ENCODE results near the gene ANXA4. TPM values are rescaled to one million over a fixed set of nuclear protein-coding genes. Genes with fewer than 3 reads are reported as not detected.

ANXA4 gene
- polyA plus RNA-seq = 121 TPM

DNA sequence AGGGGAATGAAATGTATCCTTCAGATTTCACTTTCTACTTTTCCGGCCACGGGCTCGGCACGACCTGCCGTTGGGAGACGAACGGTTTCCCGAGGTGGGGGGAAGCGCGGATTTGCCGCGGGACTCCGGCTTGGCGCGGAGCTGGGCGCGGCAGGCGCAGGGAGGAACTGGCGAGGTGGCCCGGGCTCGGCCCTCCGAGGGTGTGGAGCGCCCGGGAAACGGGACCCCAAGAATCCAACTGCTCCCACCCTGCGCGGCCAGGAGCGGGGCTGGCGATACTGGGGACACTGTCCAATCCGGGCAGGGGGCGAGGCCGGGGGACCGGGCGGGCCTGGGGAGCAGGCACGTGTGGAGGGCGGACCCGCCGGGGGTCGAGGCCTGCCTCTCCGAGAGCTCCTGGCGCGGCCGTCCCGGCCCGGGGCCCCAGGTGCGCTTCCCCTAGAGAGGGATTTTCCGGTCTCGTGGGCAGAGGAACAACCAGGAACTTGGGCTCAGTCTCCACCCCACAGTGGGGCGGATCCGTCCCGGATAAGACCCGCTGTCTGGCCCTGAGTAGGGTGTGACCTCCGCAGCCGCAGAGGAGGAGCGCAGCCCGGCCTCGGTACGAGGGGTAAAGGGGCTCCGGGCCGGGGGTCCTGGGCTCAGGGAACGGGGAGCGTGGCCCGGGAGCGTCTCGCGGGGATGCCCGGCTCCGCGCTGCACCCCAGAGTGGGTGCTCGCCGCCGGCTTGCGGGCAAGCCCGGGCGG is at the start of gene ANXA4:
Gene ANXA4, plus strand, starts transcription at position 560 of the 747 bp plus-strand sequence. CDS start 39,432 bp downstream, outside the sequence.
- Mint-ChIP-seq H3K27me3 (no peaks in the 10 kb centered on the region), H3K9me3 (no peaks in the 10 kb centered on the region), H3K36me3 (peaks cover under 1% of the 10 kb centered on the region), H3K4me3 (peak within 1 kb of the TSS; percentile 92 to 99 (median 96)), H3K4me1 (peaks cover 13 to 22% (median 21%) of the 10 kb centered on the region in 3 donors), H3K27ac (peak within 1 kb of the TSS; percentile 66 to 96 (median 92))

DNA sequence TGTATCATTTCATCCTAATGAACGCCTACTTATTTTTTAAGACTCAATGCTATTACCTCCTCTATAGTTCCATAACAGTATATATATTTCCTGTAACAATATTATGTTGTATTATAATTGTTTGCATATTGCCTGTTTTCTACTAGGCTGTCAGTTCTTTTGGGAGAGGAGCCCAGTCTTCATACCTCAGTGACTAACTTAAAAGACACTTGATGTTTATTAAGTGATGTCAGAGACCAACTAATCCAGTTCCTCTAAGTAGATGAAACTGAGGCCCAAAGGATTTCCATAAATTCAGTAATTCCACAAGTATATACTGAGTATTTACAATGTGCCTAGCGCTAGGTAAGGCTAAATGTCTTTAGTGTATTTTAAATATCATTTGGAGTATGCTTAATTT is 49.5 kb upstream of the ANXA4 start:
- peak overlapping the region in 1 of 3 donors; percentile 14 for H3K27ac Mint-ChIP-seq
- peaks cover 19 to 35% (median 29%) of the 10 kb centered on the region in 3 donors for H3K4me1 Mint-ChIP-seq
- peak overlapping the region in 1 of 4 donors; percentile 90 for H3K4me3 Mint-ChIP-seq
- H3K9me3 Mint-ChIP-seq = no peaks in the 10 kb centered on the region
- peaks cover 48% of the 10 kb centered on the region for H3K27me3 Mint-ChIP-seq
- peaks cover 2% of the 10 kb centered on the region for H3K36me3 Mint-ChIP-seq

DNA sequence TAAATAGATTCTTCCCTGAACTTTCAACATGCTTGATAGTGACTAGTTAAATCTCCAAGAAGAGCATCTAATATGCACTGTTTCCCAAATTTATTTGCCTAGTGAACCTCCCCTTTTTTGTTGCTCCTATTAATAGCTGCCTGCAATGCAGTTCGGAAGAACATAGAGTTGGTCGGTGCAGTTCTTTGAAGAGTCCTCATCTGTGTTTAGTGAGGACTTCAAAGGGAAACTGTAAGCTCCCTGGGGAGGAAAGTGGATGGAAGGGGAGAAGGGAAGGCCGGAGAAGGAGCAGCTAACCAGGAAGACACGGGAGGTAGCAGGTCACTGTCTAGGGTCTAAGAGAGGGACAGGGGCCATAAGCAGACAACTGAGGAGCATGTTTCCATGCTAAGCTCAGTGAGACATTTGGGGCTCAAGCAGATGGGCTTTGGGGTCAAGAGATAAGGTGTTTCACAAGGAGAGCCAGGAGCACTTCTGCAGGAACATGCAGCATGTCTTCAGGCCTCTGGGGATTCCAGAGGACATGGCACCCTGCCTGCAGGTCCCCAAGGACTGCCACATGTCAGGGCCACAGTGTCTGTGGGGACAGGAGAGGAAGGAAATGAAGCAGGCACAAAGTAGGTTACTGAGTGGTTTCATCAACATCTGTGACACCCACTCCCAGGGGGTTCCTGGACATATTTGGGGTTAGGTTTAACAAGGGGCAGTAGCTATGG is 48.7 kb upstream of the ANXA4 start:
- peaks cover 43% of the 10 kb centered on the region for H3K27me3 Mint-ChIP-seq
- H3K36me3 Mint-ChIP-seq = peaks cover 2% of the 10 kb centered on the region
- H3K9me3 Mint-ChIP-seq = no peaks in the 10 kb centered on the region
- H3K4me1 Mint-ChIP-seq = peaks cover 18 to 35% (median 24%) of the 10 kb centered on the region in 3 donors
- H3K4me3 Mint-ChIP-seq = peak overlapping the region; percentile 12 to 90 (median 72)
- peak overlapping the region; percentile 44 to 95 (median 57) for H3K27ac Mint-ChIP-seq

DNA sequence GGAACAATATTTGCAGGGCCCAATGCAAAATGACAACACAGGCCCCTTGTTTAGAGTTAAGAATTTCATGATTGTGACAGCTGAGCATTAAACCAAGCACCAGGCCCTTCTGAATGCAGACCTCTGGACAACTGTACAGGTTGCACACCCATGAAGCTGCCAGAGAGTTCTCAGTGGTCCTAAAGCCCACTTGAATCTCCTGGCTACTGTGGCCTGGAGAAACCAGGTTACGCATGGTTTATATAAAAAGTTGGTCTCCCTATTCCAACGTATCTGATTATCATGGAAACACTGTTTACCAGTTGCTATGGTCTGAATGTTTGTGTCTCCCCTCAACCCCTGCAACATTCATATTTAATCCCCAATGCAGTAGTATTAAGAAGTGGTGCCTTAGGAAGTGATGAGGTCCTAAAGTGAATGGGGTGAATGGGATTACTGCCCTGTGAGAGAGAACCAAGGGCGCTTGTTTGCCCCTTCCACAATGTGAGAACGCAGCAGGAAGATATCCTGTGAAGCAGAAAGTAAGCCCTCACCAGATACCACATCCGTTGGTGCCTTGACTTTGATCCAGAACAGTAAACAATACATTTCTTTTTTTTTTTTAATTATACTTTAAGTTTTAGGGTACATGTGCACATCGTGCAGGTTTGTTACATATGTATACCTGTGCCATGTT is 48.0 kb upstream of the ANXA4 start:
- Mint-ChIP-seq H3K4me1 (peaks cover 18 to 32% (median 24%) of the 10 kb centered on the region in 3 donors), H3K27me3 (peaks cover 39% of the 10 kb centered on the region), H3K27ac (peak overlapping the region; percentile 44 to 95 (median 57)), H3K36me3 (peaks cover 2% of the 10 kb centered on the region), H3K4me3 (peak overlapping the region; percentile 12 to 90 (median 72)), H3K9me3 (no peaks in the 10 kb centered on the region)

DNA sequence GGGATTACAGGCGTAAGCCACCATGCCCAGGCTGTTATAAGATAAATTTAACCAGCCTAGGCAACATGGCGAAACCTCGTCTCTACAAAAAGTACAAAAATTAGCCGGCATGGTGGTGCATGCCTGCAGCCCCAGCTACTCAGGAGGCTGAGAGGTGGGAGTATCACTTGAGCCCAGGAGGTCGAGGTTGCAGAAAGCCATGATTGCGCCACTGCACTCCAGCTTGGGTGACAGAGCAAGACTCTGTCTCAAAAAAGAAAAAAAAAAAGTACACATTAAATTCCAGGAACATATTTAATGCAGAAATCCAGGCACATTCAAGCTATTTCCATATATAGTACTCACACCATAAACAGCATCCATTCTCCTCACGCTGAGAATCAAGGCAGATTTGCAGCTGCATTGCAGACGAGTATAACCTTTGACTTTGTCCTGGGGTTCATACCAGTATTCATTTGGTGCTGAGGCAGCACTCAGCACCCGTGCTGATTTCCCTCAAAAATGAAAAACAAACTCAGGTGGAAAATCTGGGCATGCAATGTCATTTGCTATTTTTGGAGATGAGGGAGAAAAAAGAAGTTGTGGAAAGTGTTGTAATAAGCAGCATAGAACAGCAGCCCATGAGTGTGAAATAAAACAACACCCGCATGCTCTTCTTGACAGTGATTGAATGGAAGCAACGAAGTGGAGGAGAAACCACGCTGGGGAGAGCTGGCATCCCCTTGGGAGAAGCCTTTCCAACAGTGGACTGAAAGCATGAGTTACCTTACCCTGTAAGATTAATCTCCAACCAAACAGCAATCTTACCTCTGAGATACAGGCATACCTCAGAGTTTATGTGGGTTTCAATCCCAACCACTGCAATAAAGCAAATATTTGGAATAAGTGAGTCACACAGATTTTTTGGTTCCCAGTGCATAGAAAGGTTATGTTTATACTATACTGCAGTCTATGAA is 46.8 kb upstream of the ANXA4 start:
- H3K9me3 Mint-ChIP-seq = no peaks in the 10 kb centered on the region
- H3K4me3 Mint-ChIP-seq = no peak overlapping the region
- peaks cover 20 to 32% (median 24%) of the 10 kb centered on the region in 3 donors for H3K4me1 Mint-ChIP-seq
- H3K36me3 Mint-ChIP-seq = peaks cover 2% of the 10 kb centered on the region
- H3K27me3 Mint-ChIP-seq = peaks cover 37% of the 10 kb centered on the region
- H3K27ac Mint-ChIP-seq = peak overlapping the region in 1 of 3 donors; percentile 30

DNA sequence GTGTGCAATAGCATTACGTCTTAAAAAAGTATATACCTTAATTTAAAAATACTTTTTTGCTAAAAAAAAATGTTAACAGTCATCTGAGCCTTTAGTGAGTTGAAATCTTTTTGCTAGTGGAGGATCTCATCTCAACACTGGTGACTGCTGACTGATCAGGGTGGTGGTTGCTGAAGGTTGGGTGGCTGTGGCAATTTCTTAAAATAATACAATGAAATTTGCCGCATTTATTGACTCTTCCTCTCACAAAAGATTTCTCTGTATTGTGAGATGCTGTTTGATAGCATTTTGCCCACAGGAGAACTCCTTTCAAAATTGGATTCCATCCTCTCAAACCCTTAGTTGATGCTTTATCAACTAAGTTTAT is 46.1 kb upstream of the ANXA4 start:
- Mint-ChIP-seq H3K27me3 (peaks cover 30% of the 10 kb centered on the region), H3K4me1 (peaks cover 20 to 32% (median 24%) of the 10 kb centered on the region in 3 donors), H3K4me3 (no peak overlapping the region), H3K27ac (no peak overlapping the region), H3K36me3 (peaks cover 2% of the 10 kb centered on the region), H3K9me3 (no peaks in the 10 kb centered on the region)

DNA sequence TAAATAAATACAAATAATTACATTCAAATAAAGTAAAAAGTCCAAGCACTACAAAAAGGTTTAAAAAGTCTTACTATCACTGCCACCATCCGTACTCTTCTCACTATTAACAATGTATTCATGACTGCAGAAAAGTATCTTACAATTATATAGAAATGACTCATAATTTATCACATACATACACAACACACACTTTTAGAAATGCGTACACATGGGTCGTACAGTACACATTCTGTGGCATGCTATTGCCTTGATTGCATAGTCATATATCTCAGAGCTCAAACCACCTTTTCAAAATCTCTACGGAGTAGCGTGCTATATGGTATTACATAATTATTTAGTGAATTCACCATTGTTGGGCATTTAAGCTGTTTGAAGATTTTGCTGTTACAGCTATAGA is 41.6 kb upstream of the ANXA4 start:
- Mint-ChIP-seq H3K27ac (no peak overlapping the region), H3K9me3 (no peaks in the 10 kb centered on the region), H3K4me3 (no peak overlapping the region), H3K27me3 (peaks cover 19% of the 10 kb centered on the region), H3K36me3 (peaks cover 4% of the 10 kb centered on the region), H3K4me1 (peaks cover 3 to 13% (median 6%) of the 10 kb centered on the region in 3 donors)

DNA sequence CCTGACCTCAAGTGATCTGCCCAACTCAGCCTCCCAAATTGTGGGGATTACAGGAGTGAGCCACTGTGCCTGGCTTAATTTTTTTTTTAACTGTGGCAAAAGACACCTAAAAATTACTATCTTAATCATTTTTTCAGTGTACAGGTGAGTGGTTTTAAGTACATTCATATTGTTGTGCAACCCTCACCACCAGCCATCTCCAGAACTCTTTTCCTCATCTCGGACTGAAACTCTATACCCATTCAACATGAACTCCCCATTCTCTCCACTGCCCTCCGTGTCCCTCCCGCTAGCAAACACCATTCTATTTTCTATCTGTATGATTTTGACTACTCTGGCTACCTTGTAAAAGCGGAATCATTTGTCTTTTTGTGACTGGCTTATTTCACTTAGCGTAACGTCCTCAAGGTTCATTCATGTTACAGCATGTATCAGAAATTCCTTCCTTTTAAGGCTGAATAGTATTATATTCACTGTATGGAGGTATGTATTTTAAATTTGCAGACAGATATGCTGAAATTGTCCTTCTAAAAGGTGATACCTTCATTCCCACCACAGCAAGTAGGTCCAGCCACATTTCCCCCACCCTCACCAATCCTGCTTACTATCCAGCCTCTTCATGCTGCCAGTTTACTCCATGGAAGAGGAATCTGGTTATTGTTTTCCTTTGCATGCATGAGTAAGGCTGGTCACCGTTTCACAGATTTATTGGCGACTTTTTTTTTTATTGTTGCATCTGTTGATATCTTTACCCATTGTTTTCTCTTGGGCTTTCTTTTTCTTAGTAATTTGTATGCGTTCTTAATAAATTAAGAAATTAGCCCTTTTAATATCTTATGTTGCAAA is 40.6 kb upstream of the ANXA4 start:
- peaks cover 3 to 10% (median 4%) of the 10 kb centered on the region in 3 donors for H3K4me1 Mint-ChIP-seq

DNA sequence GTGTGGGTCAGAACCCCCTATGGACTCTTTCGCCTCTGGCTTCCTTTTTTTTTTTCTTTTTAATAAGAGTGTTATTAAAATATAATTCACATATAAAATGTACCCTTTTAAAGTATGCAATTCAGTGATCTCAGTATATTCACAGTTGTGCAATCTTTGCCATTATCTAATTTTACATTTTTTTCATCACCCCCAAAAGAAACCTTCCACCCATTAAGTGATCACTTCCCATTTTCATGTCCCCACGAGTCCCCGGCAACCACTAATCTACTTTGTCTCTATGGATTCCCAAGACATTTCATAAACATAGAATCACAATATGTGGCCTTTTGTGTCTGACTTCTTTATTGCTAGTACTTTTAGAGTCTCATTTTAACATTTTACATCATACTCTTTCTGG is 38.7 kb upstream of the ANXA4 start:
- H3K4me1 Mint-ChIP-seq = peaks cover 3 to 5% (median 4%) of the 10 kb centered on the region in 3 donors
- H3K27me3 Mint-ChIP-seq = peaks cover 21% of the 10 kb centered on the region
- no peak overlapping the region for H3K4me3 Mint-ChIP-seq
- H3K36me3 Mint-ChIP-seq = peaks cover 2% of the 10 kb centered on the region
- H3K9me3 Mint-ChIP-seq = no peaks in the 10 kb centered on the region
- no peak overlapping the region for H3K27ac Mint-ChIP-seq

More for the DNA sequence above, 40.6 kb upstream of the ANXA4 start:
- Mint-ChIP-seq H3K27ac (no peak overlapping the region), H3K27me3 (peaks cover 16% of the 10 kb centered on the region), H3K9me3 (no peaks in the 10 kb centered on the region), H3K36me3 (peaks cover 4% of the 10 kb centered on the region), H3K4me3 (no peak overlapping the region)

DNA sequence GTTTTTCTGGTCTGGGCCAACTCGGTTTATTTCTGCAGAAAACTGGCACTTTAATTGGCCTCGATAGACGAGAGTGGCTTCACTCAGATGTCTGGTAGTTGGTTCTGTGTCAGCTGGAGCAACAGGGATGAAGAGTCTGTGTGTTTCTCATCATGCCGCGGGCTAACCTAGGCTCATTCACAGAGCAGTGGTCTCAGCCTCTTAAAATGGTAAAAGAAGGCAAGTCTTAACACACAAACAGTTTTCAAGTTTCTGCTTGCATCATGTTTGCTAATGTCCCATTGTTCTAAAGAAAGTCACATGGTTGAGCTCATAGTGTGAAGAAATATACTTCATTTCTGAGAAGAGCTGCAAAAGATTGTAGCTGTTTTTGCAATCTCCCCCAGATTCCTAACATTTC is 37.5 kb upstream of the ANXA4 start:
- Mint-ChIP-seq H3K36me3 (peaks cover 2% of the 10 kb centered on the region), H3K27ac (no peak overlapping the region), H3K27me3 (peaks cover 25% of the 10 kb centered on the region), H3K4me1 (peaks cover 3 to 5% (median 4%) of the 10 kb centered on the region in 3 donors), H3K4me3 (no peak overlapping the region), H3K9me3 (no peaks in the 10 kb centered on the region)

DNA sequence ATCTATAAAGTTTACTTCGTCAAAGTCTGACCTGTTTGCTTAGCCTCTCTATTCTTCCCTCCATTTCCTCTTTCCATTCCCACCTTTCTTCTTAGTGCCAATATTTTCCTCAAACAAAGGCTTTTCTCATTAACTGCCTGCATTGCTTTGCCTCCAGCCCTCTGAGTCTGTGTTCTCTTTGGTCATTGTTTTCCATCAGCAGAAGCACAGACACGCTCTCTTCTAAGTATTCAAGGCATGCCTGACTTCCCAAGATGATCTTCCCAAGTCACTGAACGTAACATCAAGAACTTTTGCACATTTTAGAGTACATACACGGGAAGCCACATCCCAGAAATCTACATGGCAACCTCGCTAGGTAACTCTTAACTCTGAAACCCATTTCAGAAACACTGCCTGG is 32.6 kb upstream of the ANXA4 start:
- Mint-ChIP-seq H3K9me3 (peaks cover 0 to 6% (median 6%) of the 10 kb centered on the region in 3 donors), H3K27me3 (peaks cover 33% of the 10 kb centered on the region), H3K27ac (no peak overlapping the region), H3K4me1 (no peaks in the 10 kb centered on the region), H3K36me3 (no peaks in the 10 kb centered on the region), H3K4me3 (no peak overlapping the region)

DNA sequence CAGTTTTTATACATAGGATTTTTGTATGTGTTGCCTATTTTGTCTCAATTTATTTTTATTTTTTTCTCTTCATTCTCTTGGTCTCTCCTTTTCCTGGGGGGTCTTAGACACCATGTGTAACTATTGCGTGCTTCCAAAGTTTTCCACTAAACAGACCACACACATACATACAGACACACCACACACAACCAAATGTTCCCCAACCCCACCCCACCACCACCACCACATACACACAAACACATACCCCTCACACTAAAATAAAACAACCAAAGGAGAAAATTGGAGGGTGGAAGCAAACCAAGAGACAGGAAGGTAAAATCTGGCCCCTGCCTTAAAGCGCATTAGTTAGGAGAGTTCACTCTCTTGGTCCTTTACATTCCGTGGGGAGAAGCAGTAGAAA is 30.0 kb upstream of the ANXA4 start:
- Mint-ChIP-seq H3K4me3 (no peak overlapping the region), H3K27me3 (peaks cover 39% of the 10 kb centered on the region), H3K36me3 (no peaks in the 10 kb centered on the region), H3K27ac (no peak overlapping the region), H3K4me1 (peaks cover 0 to 5% (median 1%) of the 10 kb centered on the region in 3 donors), H3K9me3 (peaks cover 0 to 6% (median 6%) of the 10 kb centered on the region in 3 donors)

DNA sequence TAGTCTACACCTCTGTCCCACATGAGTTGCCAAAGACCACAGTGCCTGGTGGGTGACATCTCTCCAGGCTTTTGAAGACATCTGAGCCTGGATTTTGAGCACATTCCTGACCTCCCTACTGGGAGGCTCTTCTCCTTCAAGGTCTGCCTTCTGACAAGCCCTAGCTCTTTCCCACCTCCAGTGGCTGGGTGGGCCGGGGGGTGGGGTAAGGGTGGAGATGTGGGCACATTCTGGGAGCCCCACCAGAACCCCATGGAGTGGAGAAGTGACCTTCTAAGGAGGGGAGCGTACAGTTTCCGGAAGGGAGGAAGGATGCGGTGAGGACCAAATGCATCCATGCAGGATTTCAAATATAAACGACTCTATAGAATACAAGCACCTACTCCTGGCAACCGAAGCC is 27.9 kb upstream of the ANXA4 start:
- Mint-ChIP-seq H3K36me3 (no peaks in the 10 kb centered on the region), H3K27me3 (peaks cover 42% of the 10 kb centered on the region), H3K4me1 (peaks cover 0 to 5% (median 1%) of the 10 kb centered on the region in 3 donors), H3K9me3 (peaks cover 0 to 6% (median 6%) of the 10 kb centered on the region in 3 donors), H3K27ac (no peak overlapping the region), H3K4me3 (no peak overlapping the region)

Data from IgD-negative memory B cell (primary cell).